NCI-H69 (cell line): ENCODE data around the gene DCLK2.
A peak's percentile ranks its signal among the peaks of the same experiment; 100 is the strongest.

Experiments used
- DNase-seq: peaks from one replicate; lab custom pipeline; 2025; lab: John Stamatoyannopoulos, UW

Gene DCLK2

GRCh38 chr4:150078041-150078578 is at the start of gene DCLK2:
Gene DCLK2 (plus strand): TSS chr4:150078445. CDS start chr4:150079028, 583 bp downstream.
- DNase-seq, result peak; percentile 79

- no peak for DNase-seq
Measured at GRCh38 chr4:150032541-150032940, 45.7 kb upstream of the DCLK2 start.

- peak; percentile 41 for DNase-seq
Measured at GRCh38 chr4:150033081-150033480, 45.2 kb upstream of the DCLK2 start.

GRCh38 chr4:150033901-150034300 is 44.3 kb upstream of the DCLK2 start:
- DNase-seq, result peak; percentile 90

DNA sequence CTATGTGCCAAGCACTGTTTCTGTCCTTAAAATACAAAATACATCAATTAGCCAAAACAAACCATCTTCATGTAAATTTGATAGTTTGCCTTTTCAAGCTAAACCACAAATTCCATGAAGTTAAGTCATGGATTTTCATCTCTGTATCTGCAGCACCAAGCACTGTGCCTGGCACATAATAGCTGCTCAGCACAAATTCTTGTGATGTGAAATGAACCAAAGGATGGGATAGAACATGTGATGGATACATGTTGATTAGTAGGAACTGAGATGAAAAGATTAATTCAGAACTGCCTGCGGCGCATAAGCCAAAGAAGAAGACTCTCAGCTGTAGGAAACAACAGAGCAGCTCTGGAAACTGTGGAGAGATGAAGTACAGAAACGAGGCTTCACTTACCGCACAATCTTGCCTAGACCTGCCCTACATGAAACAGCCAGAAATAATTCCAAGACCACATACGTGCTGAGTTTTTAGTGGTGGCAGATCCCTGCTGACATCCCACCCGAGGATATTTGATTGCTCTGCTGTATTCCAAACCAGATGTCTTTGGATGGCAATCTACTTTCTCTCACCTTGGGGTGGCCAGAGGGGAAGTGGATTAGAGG is 40.9 kb upstream of the DCLK2 start:
- peak; percentile 26 for DNase-seq

DNA sequence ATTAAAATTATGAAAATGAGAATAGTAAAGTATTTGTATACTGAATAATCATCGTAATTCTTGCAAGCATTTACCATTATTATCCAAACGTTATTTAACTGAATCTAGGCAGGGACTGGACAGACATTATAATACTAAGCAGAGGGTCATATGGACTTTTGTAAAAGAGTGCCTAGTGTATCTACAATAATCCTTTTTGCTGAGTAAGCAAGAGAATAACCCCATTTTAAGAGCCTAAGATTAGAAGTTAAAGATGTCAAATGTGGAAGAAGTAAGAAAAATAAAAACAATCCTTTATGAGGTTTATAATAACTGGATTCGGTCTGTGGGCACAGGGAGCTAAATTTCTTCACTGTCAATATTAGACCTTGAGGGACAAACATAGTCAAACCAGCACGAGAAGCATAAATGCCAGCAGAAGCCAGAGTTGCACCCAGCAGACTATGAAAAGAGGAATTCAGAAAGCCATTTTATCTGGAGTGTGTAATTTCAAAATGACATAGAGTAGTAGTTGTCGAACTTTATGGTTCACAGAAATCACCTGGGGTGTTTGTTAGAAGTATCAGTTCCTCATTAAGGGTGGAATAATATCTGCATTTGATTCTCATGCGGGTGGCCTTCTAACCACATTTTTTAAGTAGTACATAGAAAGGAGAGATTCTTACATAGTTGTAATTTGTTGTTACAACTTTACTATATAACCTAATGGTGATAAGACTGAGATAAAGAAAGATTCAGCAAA is 39.7 kb upstream of the DCLK2 start:
- DNase-seq, result peak; percentile 25

- DNase-seq, result peak; percentile 95
Measured at GRCh38 chr4:150039274-150040127, 38.7 kb upstream of the DCLK2 start.

DNA sequence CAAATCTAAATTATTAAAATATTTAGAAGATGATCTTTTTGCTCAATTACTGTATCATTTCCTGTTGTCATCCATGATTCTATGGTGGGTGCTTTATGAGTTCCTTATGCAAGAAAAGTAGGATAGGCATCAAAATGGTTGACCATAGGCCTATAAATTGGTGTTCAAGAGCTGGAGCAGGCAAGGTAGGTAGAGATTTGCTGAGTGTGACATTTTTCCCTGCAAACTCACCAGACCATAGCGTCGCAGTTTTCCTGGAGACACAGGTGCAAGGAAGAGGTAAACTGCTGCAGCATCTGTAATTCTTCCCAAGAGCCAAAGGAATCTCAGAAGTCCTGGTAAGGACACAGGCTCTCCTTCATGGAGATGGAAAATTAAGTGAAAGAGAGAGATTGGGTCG is 33.7 kb upstream of the DCLK2 start:
- no peak for DNase-seq

DNA sequence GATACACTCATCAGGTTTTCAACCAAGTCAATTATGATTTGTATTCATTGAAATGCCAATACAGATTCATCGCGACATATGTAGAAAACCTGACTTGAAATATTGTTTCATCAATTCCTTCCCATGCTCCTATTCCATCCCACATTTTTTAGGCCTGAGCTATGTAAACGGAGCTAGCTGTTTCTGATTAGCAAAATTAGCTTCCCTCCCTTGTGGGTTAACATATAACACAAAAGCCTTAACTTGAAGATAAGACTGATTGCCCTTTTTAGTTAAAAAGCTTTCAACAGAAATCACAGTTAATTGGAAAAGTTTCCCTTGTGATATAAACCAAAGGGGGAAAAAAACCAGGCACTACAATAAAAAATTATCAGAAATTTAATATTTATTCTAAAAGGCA is 32.8 kb upstream of the DCLK2 start:
- no peak for DNase-seq

- no peak for DNase-seq
Measured at GRCh38 chr4:150046728-150047217, 31.5 kb upstream of the DCLK2 start.

DNA sequence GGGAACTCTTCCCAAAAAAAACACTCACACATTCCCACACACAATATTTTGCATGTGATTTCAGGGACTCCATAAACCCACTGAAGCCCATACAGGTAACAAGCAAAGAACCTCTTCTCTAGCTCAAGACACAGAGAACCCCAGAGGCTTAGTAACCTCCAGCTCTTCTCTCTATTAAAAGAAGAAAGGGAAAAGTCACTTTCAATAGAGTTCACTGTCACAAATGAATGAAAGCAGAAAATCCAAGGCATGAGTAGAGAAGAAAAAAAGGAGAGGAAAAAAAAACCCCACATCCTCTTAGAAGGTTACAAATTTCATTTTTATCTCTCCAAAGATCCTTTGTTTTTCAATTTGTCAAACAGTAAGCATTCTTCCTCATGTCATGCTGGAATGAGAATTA is 30.7 kb upstream of the DCLK2 start:
- DNase-seq, result no peak

DNA sequence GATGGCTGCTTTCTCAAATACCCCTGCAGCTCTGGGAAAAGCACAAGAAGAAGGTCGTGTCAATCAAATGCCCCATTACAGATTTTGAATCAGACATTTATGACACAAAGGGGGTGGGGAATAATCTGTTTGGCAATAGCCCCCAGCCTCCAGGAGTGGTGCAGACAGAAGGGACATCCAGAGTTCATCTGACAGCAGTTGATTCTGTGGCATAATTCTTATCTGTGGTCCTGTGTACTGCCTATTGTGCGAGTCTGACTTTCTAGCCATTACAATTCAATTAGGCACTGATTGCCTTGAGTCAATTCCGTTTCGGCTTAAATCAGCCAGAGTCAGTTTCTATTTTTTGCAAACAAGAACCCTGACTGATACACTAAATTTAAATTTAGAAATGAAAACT is 28.6 kb upstream of the DCLK2 start:
- DNase-seq, result no peak

GRCh38 chr4:150050566-150050965 is 27.7 kb upstream of the DCLK2 start:
- no peak for DNase-seq

- no peak for DNase-seq
Measured at GRCh38 chr4:150051111-150051510, 27.1 kb upstream of the DCLK2 start.

DNA sequence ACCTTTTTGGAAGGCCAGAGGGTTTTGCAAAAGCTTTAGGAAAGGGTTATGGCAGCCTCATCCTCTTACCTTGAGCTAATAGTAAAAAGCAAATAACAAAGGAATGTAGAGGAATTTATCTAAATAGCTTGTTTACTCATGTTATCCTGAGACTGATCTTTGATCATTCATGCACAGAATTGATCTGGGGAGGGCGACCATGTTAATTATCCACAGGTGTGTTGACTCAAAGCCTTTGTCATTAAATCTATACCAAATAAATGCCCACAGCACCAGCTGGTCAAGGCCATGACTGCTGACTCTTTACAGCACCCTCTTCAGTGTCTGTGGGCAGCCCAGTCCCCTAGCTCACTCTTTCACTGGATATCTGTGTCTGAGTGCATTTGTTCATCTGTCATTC is 22.8 kb upstream of the DCLK2 start:
- DNase-seq, result no peak

DNA sequence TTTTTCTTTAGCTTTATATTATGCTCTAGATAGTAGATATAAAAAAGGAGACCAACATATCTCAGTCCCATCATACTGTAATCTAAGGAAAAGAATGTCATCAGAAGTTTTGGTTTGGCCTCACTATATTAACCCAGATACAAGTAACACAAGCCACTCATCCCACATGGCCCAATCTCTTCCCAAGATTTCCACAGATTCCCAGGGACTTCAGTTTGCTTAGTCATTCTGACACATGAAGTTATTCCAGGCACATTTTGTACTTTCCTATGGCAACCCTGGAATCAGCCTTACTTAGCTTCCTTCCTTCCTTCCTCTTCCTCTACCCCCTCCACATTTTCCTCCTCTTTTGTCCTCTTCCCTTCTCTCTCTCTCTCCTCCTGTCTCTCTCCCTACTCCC is 21.7 kb upstream of the DCLK2 start:
- no peak for DNase-seq

DNA sequence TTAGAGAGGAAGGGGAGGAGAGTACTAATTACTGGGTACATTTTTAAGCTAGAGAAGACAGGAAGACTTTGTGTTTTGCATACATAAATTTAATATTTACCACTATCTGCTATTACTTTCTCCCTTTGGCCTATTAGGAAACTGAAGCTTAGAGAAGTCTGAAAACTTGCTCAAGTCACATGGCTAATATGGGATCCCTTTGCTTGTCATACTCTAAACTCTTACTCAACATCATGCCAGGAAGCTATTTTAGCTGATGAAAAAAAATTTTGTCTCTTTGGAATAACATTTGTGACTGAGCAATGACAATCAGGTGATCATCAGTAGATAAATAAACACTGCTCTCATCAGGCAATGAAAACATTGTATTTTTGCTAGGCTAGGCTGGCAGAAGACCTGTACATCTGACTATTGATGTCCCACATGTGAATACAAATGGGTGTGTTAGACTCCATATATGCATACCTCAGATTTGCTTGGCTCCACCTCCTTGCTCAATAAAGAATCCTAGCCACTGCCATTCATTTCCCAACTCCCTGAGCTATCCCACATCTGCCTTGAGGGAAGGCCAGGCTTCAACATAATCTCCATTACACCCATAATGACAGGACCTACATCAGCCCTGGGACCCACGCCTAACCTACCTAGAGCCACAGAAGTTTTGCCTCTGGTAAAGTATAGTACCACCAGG is 17.0 kb upstream of the DCLK2 start:
- no peak for DNase-seq

GRCh38 chr4:150063128-150063527 is 15.1 kb upstream of the DCLK2 start:
- DNase-seq, result no peak

DNA sequence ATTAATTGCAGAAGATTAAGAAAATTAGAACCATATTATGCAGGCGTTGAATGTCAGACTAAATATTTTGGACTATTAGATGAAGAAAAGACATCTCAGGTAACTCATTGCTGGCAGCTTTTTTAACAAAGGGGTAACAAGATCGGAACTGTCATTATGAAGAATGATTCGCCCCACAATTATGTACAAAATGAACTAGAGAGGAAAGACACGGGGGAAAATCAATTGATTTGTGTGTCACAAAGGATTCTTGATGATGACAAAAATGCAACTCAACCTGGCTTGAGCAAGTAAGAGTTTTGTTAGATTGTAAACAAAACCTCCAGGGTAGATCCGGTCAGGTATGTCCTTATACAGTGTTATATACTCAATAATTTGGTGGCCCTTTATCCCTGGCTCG is 12.5 kb upstream of the DCLK2 start:
- no peak for DNase-seq

DNA sequence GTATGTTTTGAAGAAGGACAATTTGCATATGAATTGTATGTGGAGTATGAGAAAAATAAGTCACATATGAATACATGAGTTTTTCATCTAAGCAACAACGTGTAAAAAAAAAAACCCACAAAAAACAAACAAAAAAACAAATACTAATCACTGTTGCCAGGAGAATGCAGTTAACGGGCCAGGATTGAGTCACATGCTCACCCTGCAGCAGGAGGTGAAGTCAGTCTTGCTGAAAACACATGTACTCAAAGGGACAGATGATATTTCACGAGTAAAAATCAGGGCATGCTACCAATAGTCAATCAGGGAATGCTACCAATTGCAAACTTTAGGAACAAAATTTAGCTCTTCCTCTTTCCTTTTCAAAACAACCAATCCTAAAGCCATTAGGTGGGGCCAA is 10.4 kb upstream of the DCLK2 start:
- no peak for DNase-seq

GRCh38 chr4:150068300-150068960 is 9.8 kb upstream of the DCLK2 start:
- no peak for DNase-seq
